GM12878 (cell line): ENCODE measurements around the gene STK17A. TPM values are rescaled to one million over a fixed set of nuclear protein-coding genes. Genes with fewer than 3 reads are reported as not detected.

ENCODE experiments used
- ATAC-seq: fragments of 200-7000 bp; cut with Tn5 transposase; 3 replicates; pipeline ENCODE4 v1.9.1; 2020; ENCODE audit warnings: mild to moderate bottlenecking, moderate library complexity
- BruUV-seq: library from RNA; stranded (reverse); fragments of 400-500 nt; replicated peaks from 2 replicates; lab custom pipeline; 2021; lab: Mats Ljungman, UMichigan
- CTCF ChIA-PET: fragments of 300-600 bp; sonication (Branson Sonifier 250); formaldehyde crosslinking; extraction: SDS; loops from one replicate; lab custom pipeline; 2021; ENCODE audit warnings: inconsistent platforms; lab: Yijun Ruan, JAX
- POLR2A ChIA-PET: fragments of 350-600 bp; formaldehyde crosslinking; extraction: SDS; loops from one replicate; lab custom pipeline; 2021; ENCODE audit warnings: inconsistent platforms; lab: Charles Lee
- RAD21 ChIA-PET: fragments of 300-600 bp; sonication (Branson Sonifier 250); formaldehyde crosslinking; loops from one replicate; lab custom pipeline; 2023; ENCODE audit warnings: antibody characterized with exemption; ENCODE audit not compliant: unreplicated experiment; lab: Charles Lee
- SMC1A ChIA-PET: fragments of 300-600 bp; sonication (Branson Sonifier 250); formaldehyde crosslinking; loops from one replicate; lab custom pipeline; 2023; ENCODE audit not compliant: unreplicated experiment, uncharacterized antibody; lab: Charles Lee
- DNase-seq: peaks from one replicate; pipeline ENCODE4 v3.0.0-alpha.2; 2011; ENCODE audit warnings: low read depth, low spot score
- FAIRE-seq: peaks from 3 replicates; lab custom pipeline; 2011; peaks lifted over from hg19 to GRCh38; lab: Jason Lieb, UNC
- H2AFZ ChIP-seq: 2 replicates; pipeline ENCODE4 v1.6.0; 2011; ENCODE audit warnings: low read depth, low read length, control low read depth; ENCODE audit not compliant: control insufficient read depth
- H3K27ac ChIP-seq: 2 replicates; pipeline ENCODE4 v1.5.1; 2011; ENCODE audit warnings: control low read depth; ENCODE audit not compliant: control insufficient read depth, insufficient read depth
- H3K27me3 ChIP-seq, 2 experiments: replicated peaks in 1 of 2; 2 replicates each; pipeline versions ENCODE4 v1.6.0 to v1.6.1; 2011; ENCODE audit warnings: low read length in 1 of 2; ENCODE audit not compliant: control insufficient read depth in 2 of 2, insufficient read depth in 2 of 2
- H3K36me3 ChIP-seq, 2 experiments: 2 replicates each; pipeline ENCODE4 v1.5.1; 2011; ENCODE audit warnings: low read length in 1 of 2; ENCODE audit not compliant: control insufficient read depth in 2 of 2, insufficient read depth in 2 of 2
- H3K4me1 ChIP-seq: 2 replicates; pipeline ENCODE4 v1.6.1; 2011; ENCODE audit warnings: mild to moderate bottlenecking, low read length, moderate library complexity, mixed read lengths; ENCODE audit not compliant: control insufficient read depth, insufficient read depth
- H3K4me2 ChIP-seq: 2 replicates; pipeline ENCODE4 v1.6.0; 2011; ENCODE audit warnings: control low read depth; ENCODE audit not compliant: control insufficient read depth, insufficient read depth
- H3K4me3 ChIP-seq: fragments of 200-600 bp; sonication (generic); 2 replicates; pipeline ENCODE4 v1.5.1; 2016
- H3K79me2 ChIP-seq: 2 replicates; pipeline ENCODE4 v1.6.0; 2011; ENCODE audit warnings: low read length; ENCODE audit not compliant: control insufficient read depth, insufficient read depth
- H3K9ac ChIP-seq: 2 replicates; pipeline ENCODE4 v1.8.0; 2011; ENCODE audit warnings: low read length, control low read depth, mixed read lengths; ENCODE audit not compliant: control insufficient read depth, insufficient read depth
- H3K9me3 ChIP-seq: replicated peaks from 3 replicates; pipeline ENCODE4 v1.5.1; 2011; ENCODE audit warnings: mild to moderate bottlenecking, low read length; ENCODE audit not compliant: control insufficient read depth, insufficient read depth
- H4K20me1 ChIP-seq: 2 replicates; pipeline ENCODE4 v1.6.0; 2011; ENCODE audit not compliant: control insufficient read depth, insufficient read depth
- CBX5 ChIP-seq: sonication (generic); IDR thresholded peaks from 2 replicates; pipeline ENCODE4 v1.6.1; 2016; ENCODE audit warnings: low read depth, moderate library complexity, mild to moderate bottlenecking, inconsistent platforms
- CUX1 ChIP-seq: IDR thresholded peaks from 2 replicates; pipeline ENCODE4 v1.6.1; 2012; ENCODE audit warnings: improper control_type of control experiment, low read depth, low read length; ENCODE audit not compliant: insufficient replicate concordance
- EZH2 ChIP-seq: IDR thresholded peaks from 2 replicates; pipeline ENCODE4 v1.6.1; 2012; ENCODE audit warnings: low read depth, mild to moderate bottlenecking, control low read depth, inconsistent platforms, low read length, borderline replicate concordance; ENCODE audit not compliant: control insufficient read depth
- IKZF2 ChIP-seq, 2 experiments: fragments of 450-650 bp; IDR thresholded peaks; 2 replicates each; pipeline ENCODE4 v1.6.1; 2017; ENCODE audit warnings: mild to moderate bottlenecking in 2 of 2, moderate library complexity in 2 of 2
- KLF5 ChIP-seq: fragments of 450-650 bp; IDR thresholded peaks from 2 replicates; pipeline ENCODE4 v1.6.1; 2014; ENCODE audit warnings: mild to moderate bottlenecking; ENCODE audit not compliant: partially characterized antibody
- NBN ChIP-seq: fragments of 450-650 bp; IDR thresholded peaks from 2 replicates; pipeline ENCODE4 v1.6.1; 2016
- POU2F2 ChIP-seq: IDR thresholded peaks from 3 replicates; pipeline ENCODE4 v1.6.1; 2011; ENCODE audit warnings: low read depth, mild to moderate bottlenecking, low read length, borderline replicate concordance
- TAF1 ChIP-seq: IDR thresholded peaks from 2 replicates; pipeline ENCODE4 v1.6.1; 2011; ENCODE audit warnings: mild to moderate bottlenecking, low read depth, low read length, borderline replicate concordance
- ZNF24 ChIP-seq: fragments of 450-650 bp; IDR thresholded peaks from 2 replicates; pipeline ENCODE4 v1.6.1; 2017; ENCODE audit warnings: antibody characterized with exemption, mild to moderate bottlenecking
- ZNF274 ChIP-seq: IDR thresholded peaks from one replicate; pipeline ENCODE4 v1.8.0; 2011; ENCODE audit not compliant: insufficient read length, insufficient read depth
- WGBS: methylation state at CpG from one replicate; pipeline ENCODE4 v1.1.6; 2016; ENCODE audit warnings: low lambda C conversion rate; ENCODE audit not compliant: insufficient replicate concordance, insufficient coverage; ENCODE audit errors: missing lambda C conversion rate; 5-methylcytosine and 5-hydroxymethylcytosine counted together
- in situ Hi-C: fragments of 300-500 bp; cut with MboI; formaldehyde crosslinking; loops from 9 replicates; pipeline ENCODE4 v1.14.3; 2018; ENCODE audit warnings: mixed read lengths
- intact Hi-C: fragments of 100-400 bp; cut with micrococcal nuclease; formaldehyde crosslinking; loops from one replicate; pipeline ENCODE4 v1.14.2; 2022; ENCODE audit not compliant: unreplicated experiment
- polyA plus RNA-seq, 11 experiments: library from polyadenylated mRNA; depleted of rRNA in 4 of 11; unstranded in 6 of 11; stranded (reverse) in 5 of 11; fragments of >200 nt; fragmentation: Nextera tagmentation in 4 of 11; fragmentation: Illumina TruSeq in 1 of 11; extraction: Ambion mirVana in 4 of 11; extraction: Trizol in 1 of 11; gene quantifications; 1 replicate in 1 of 11; 2 replicates in 10 of 11; pipeline versions ENCODE4 v1.2.1 to v1.2.3, GENCODE V29; 2011 to 2016; ENCODE audit warnings: inconsistent platforms in 2 of 11, missing spikeins in 2 of 11, low read depth in 1 of 11
- total RNA-seq, 4 experiments: library from RNA; depleted of rRNA in 3 of 4; stranded (reverse); fragments of >200 nt in 3 of 4; fragmentation: Illumina TruSeq in 1 of 4; extraction: Trizol in 1 of 4; gene quantifications; 2 replicates each; pipeline versions ENCODE4 v1.2.1 to v1.2.3, GENCODE V29; 2013 to 2021

Gene STK17A
- total and polyA plus RNA-seq, 10 of the 15 experiments (the other 5 are each of a cell fraction or from before 2014, with no cell fraction given): 18.5 to 91.6 (median 70.8) TPM

DNA sequence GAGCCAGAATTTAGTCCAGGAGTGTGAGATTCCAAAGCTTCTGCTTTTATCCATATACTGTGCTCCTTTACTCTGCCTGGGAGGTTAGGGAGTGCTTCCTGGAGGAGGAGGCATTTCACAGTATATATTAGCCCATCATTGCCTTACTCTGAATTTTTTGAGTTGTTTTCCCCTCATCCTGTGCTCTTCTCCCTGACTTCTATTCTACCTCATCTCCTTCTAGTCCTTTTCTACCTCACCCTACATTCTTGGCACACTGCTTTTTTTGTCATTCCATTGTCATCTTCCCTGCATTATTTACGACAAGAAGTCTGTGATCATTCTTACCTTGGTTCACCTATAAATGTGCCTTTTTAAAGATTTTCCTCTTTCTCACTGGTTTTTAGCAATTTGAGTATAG, 21.3 kb downstream of the STK17A start:
- ATAC-seq (no peak), FAIRE-seq (no peak), DNase-seq (no peak)
- Histone ChIP-seq H2AFZ (no peak overlapping the region), H3K4me2 (no peak overlapping the region), H3K4me3 (no peak overlapping the region), H3K27me3 (no peaks in the 10 kb centered on the region), H3K79me2 (peaks cover 80% of the 10 kb centered on the region), H3K9me3 (peaks cover 9% of the 10 kb centered on the region), H3K9ac (no peak overlapping the region), H3K27ac (no peak overlapping the region), H3K36me3 (peaks cover 9 to 43% of the 10 kb centered on the region in 2 experiments), H3K4me1 (peaks cover 4% of the 10 kb centered on the region; the same call in 1 of the 2 replicates), H4K20me1 (no peaks in the 10 kb centered on the region)
- CTCF ChIA-PET: interaction anchor here (1.0 to 5.5 kb wide), 8 partner anchors 9 to 235 kb away, joined by 3 to 39 read pairs (median 6); partner anchors contain the start of gene STK17A
- in situ Hi-C loops (no loop called here), intact Hi-C loops (no loop called here)
- WGBS: 65% methylated on average over 1 of the region's 1 CpG
- POLR2A ChIA-PET: interaction anchor here (1.0 kb wide), 1 partner anchor 8 kb away, joined by 3 read pairs; no protein-coding TSS in a partner anchor
- SMC1A ChIA-PET: interaction anchor here (0.6 to 3.0 kb wide), 6 partner anchors 12 to 96 kb away, joined by 3 to 14 read pairs (median 4); no protein-coding TSS in a partner anchor
- BruUV-seq: no TSS peak
- TF ChIP-seq ZNF24: no peak
- TF ChIP-seq TAF1: no peak
- 0 out of 2 replicates have a peak, but pooled peaks have one; percentile 45 for TF ChIP-seq CBX5
- peak; percentile 51; the same call in 1 of the 2 replicates for TF ChIP-seq NBN
- TF ChIP-seq ZNF274: no peak
- TF ChIP-seq IKZF2 (IDR thresholded peaks at IDR 0.05): peak; percentile 41 to 47; a peak in 3 of 4 replicates
- RAD21 ChIA-PET: interaction anchor here (4.2 kb wide), 1 partner anchor 22 kb away, joined by 22 read pairs; the partner anchor contains the start of gene STK17A

DNA sequence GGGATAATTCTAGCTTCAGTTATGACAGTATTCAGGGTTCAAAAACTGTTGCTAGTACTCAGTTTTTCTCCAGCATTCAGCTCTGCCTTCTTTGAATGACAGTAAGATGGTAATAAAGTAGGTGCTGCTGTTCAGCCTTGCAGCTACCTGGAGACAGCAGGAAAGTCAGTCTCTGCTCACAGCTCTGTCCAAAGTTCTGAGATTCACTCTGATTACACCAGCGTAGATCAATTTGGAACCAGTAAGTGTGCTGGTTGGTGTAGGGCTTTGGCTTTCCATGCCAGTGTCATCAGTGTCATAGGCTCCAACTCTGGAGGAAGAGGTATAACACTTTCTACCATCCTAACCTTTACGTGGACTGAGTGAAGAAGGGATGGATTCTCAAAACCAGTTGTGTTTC, 26.2 kb downstream of the STK17A start:
- Histone ChIP-seq H3K9me3 (peaks cover 5% of the 10 kb centered on the region), H2AFZ (no peak overlapping the region), H3K27ac (no peak overlapping the region), H3K27me3 (no peaks in the 10 kb centered on the region), H3K4me2 (no peak overlapping the region), H3K4me3 (no peak overlapping the region), H3K36me3 (peaks cover 16 to 30% of the 10 kb centered on the region in 2 experiments), H3K4me1 (peaks cover 11% of the 10 kb centered on the region), H3K9ac (no peak overlapping the region), H3K79me2 (peaks cover 64% of the 10 kb centered on the region), H4K20me1 (0 out of 2 replicates have a peak, but pooled peaks cover 3% of the 10 kb centered on the region)
- no TSS peak for BruUV-seq
- intact Hi-C loops (no loop called here), in situ Hi-C loops (no loop called here)
- CTCF ChIA-PET: interaction anchor here (0.6 to 1.0 kb wide), 2 partner anchors 12 to 22 kb away, joined by 3 read pairs; no protein-coding TSS in a partner anchor
- POLR2A ChIA-PET: no interaction called here
- FAIRE-seq (no peak), DNase-seq (no peak), ATAC-seq (no peak)
- SMC1A ChIA-PET: interaction anchor here (0.7 to 1.1 kb wide), 5 partner anchors 11 to 26 kb away, joined by 3 to 5 read pairs (median 3); partner anchors contain the start of gene STK17A
- WGBS: 94% methylated on average over 2 of the region's 2 CpGs
- RAD21 ChIA-PET: no interaction called here
- TF ChIP-seq POU2F2: no peak
- TF ChIP-seq CUX1: no peak
- no peak for TF ChIP-seq KLF5
- TF ChIP-seq EZH2: no peak
